Hepatocyte (in vitro differentiated cells): ENCODE measurements around the gene MRPS22. TPM values are rescaled to one million over a fixed set of nuclear protein-coding genes. Genes with fewer than 3 reads are reported as not detected.

Experiments used
- DNase-seq: peaks from one replicate; pipeline ENCODE4 v3.0.0-alpha.2; 2016; ENCODE audit warnings: low spot score
- H2AFZ ChIP-seq: fragments of 200-600 bp; sonication (generic); 2 replicates; pipeline ENCODE4 v1.6.0; 2016; ENCODE audit warnings: antibody characterized with exemption, mild to moderate bottlenecking
- H3K27ac ChIP-seq: fragments of 200-600 bp; sonication (generic); 2 replicates; pipeline ENCODE4 v1.5.1; 2016; ENCODE audit warnings: mild to moderate bottlenecking
- H3K27me3 ChIP-seq: fragments of 200-600 bp; sonication (generic); 2 replicates; pipeline ENCODE4 v1.6.1; 2016
- H3K36me3 ChIP-seq: fragments of 200-600 bp; sonication (generic); replicated peaks from 2 replicates; pipeline ENCODE4 v1.5.1; 2016; ENCODE audit warnings: low read depth; ENCODE audit not compliant: insufficient read depth
- H3K4me1 ChIP-seq: fragments of 200-600 bp; sonication (generic); 2 replicates; pipeline ENCODE4 v1.5.1; 2016; ENCODE audit warnings: mild to moderate bottlenecking, moderate library complexity; ENCODE audit not compliant: insufficient read depth
- H3K4me2 ChIP-seq: fragments of 200-600 bp; sonication (generic); 2 replicates; pipeline ENCODE4 v1.6.0; 2016
- H3K4me3 ChIP-seq: fragments of 200-600 bp; sonication (generic); 2 replicates; pipeline ENCODE4 v1.5.1; 2016; ENCODE audit warnings: mild to moderate bottlenecking
- H3K79me2 ChIP-seq: fragments of 200-600 bp; sonication (generic); 2 replicates; pipeline ENCODE4 v1.6.0; 2017; ENCODE audit warnings: mild to moderate bottlenecking
- H3K9me2 ChIP-seq: fragments of 200-600 bp; sonication (generic); replicated peaks from 2 replicates; pipeline ENCODE4 v1.6.0; 2017; ENCODE audit warnings: mild to moderate bottlenecking; ENCODE audit not compliant: insufficient read depth
- H3K9me3 ChIP-seq: fragments of 200-600 bp; sonication (generic); 2 replicates; pipeline ENCODE4 v1.5.1; 2016; ENCODE audit warnings: low read depth, mild to moderate bottlenecking
- H4K20me1 ChIP-seq: fragments of 200-600 bp; sonication (generic); 2 replicates; pipeline ENCODE4 v1.6.0; 2016; ENCODE audit warnings: mild to moderate bottlenecking; ENCODE audit not compliant: insufficient read depth, poor library complexity, severe bottlenecking
- EZH2 ChIP-seq: fragments of 200-600 bp; sonication (generic); IDR thresholded peaks from 2 replicates; pipeline ENCODE4 v1.6.1; 2016; ENCODE audit warnings: antibody characterized with exemption, mild to moderate bottlenecking, borderline replicate concordance
- EZH2phosphoT487 ChIP-seq: fragments of 200-600 bp; sonication (generic); IDR thresholded peaks from one replicate; pipeline ENCODE4 v1.6.1; 2018; ENCODE audit warnings: antibody characterized with exemption, mild to moderate bottlenecking, low read depth, moderate library complexity; ENCODE audit not compliant: unreplicated experiment, severe bottlenecking
- WGBS: methylation state at CpG from one replicate; pipeline ENCODE4 v1.1.6; 2016; ENCODE audit warnings: low lambda C conversion rate; ENCODE audit errors: missing lambda C conversion rate; 5-methylcytosine and 5-hydroxymethylcytosine counted together
- polyA plus RNA-seq: library from polyadenylated mRNA; unstranded; fragments of >200 nt; fragmentation: Nextera tagmentation; extraction: Ambion mirVana; gene quantifications from 2 replicates; pipeline ENCODE4 v1.2.1, GENCODE V29; 2016
- total RNA-seq: library from RNA; depleted of rRNA; stranded (reverse); fragments of >200 nt; gene quantifications from 2 replicates; pipeline ENCODE4 v1.2.3, GENCODE V29; 2014
- TF ChIP-seq, protein P1 (sequence below): fragments of 200-600 bp; sonication (generic); IDR thresholded peaks from 2 replicates; pipeline ENCODE4 v1.5.1; 2016; ENCODE audit warnings: antibody characterized with exemption, mild to moderate bottlenecking; ENCODE audit not compliant: poor library complexity

MRPS22 gene
- total and polyA plus RNA-seq, 2 experiments from 2014 or later: 55.1 to 75.7 TPM

GRCh38 chr3:139353920-139354556 is 10.2 kb downstream of the MRPS22 start:
- H3K27ac ChIP-seq: no peak overlapping the region
- H3K4me2 ChIP-seq: no peak overlapping the region
- peak; percentile 77 for DNase-seq
- TF ChIP-seq EZH2: no peak
- TF ChIP-seq, protein P1, sequence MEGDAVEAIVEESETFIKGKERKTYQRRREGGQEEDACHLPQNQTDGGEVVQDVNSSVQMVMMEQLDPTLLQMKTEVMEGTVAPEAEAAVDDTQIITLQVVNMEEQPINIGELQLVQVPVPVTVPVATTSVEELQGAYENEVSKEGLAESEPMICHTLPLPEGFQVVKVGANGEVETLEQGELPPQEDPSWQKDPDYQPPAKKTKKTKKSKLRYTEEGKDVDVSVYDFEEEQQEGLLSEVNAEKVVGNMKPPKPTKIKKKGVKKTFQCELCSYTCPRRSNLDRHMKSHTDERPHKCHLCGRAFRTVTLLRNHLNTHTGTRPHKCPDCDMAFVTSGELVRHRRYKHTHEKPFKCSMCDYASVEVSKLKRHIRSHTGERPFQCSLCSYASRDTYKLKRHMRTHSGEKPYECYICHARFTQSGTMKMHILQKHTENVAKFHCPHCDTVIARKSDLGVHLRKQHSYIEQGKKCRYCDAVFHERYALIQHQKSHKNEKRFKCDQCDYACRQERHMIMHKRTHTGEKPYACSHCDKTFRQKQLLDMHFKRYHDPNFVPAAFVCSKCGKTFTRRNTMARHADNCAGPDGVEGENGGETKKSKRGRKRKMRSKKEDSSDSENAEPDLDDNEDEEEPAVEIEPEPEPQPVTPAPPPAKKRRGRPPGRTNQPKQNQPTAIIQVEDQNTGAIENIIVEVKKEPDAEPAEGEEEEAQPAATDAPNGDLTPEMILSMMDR: peak; percentile 69
- TF ChIP-seq EZH2phosphoT487: no peak
- no peaks in the 10 kb centered on the region for H4K20me1 ChIP-seq
- no peaks in the 10 kb centered on the region for H3K36me3 ChIP-seq
- WGBS: 72% methylated on average over 3 of the region's 3 CpGs
- H3K4me1 ChIP-seq: no peaks in the 10 kb centered on the region
- H3K79me2 ChIP-seq: peaks cover 2% of the 10 kb centered on the region
- no peaks in the 10 kb centered on the region for H3K27me3 ChIP-seq
- H2AFZ ChIP-seq: no peak overlapping the region
- no peak overlapping the region for H3K4me3 ChIP-seq
- H3K9me2 ChIP-seq: no peaks in the 10 kb centered on the region
- H3K9me3 ChIP-seq: no peaks in the 10 kb centered on the region

DNA sequence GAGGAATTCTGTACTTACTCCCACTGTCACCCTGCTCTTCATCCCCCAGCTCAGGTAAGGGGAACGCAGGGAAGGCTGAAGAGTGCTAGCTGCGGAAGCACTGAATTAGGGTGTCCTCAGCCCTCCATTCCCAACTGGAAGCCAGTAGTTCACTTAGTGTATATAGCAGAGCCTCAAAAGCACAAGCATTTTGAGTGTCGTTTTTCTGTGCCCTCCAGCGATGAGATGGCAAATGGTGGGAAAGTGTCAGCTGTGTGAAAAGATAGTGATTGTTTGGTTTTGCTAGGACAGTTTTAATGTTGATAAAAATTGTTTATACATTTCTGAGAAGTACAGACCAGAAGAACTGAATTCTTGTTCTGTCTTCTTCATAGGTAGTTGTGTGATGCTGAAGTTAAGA is 10.8 kb downstream of the MRPS22 start:
- no peak overlapping the region for H3K4me3 ChIP-seq
- no peaks in the 10 kb centered on the region for H4K20me1 ChIP-seq
- peaks cover under 1% of the 10 kb centered on the region for H3K36me3 ChIP-seq
- H2AFZ ChIP-seq: no peak overlapping the region
- H3K27me3 ChIP-seq: no peaks in the 10 kb centered on the region
- H3K9me2 ChIP-seq: no peaks in the 10 kb centered on the region
- H3K9me3 ChIP-seq: no peaks in the 10 kb centered on the region
- H3K4me2 ChIP-seq: no peak overlapping the region
- H3K27ac ChIP-seq: no peak overlapping the region
- WGBS: 93% methylated on average over 4 of the region's 4 CpGs
- no peak for DNase-seq
- peaks cover 2% of the 10 kb centered on the region for H3K79me2 ChIP-seq
- no peak for TF ChIP-seq EZH2
- TF ChIP-seq, protein P1: no peak
- no peak for TF ChIP-seq EZH2phosphoT487
- no peaks in the 10 kb centered on the region for H3K4me1 ChIP-seq

DNA sequence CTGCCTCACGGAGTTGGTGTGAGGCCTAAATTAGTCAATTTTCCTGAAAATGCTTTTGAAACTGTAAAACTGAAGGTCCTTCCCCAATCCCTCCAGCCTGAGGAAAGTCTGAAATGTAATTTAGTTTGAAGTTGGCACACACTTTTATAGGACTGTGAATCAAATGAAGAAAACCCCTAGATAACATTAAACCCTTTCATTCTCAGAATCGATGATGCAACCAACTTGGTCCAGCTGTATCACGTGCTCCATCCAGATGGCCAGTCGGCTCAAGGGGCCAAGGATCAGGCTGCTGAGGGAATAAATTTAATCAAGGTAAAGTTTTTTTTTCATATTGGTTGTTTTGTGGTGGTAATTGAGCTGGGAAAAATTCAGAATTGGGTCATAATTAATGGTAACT is 11.7 kb downstream of the MRPS22 start:
- H3K9me2 ChIP-seq: no peaks in the 10 kb centered on the region

More for the DNA sequence above, 11.7 kb downstream of the MRPS22 start:
- Histone ChIP-seq H3K4me1 (no peaks in the 10 kb centered on the region), H4K20me1 (no peaks in the 10 kb centered on the region), H2AFZ (no peak overlapping the region), H3K27me3 (no peaks in the 10 kb centered on the region), H3K4me2 (no peak overlapping the region), H3K36me3 (peaks cover 5% of the 10 kb centered on the region), H3K4me3 (no peak overlapping the region), H3K9me3 (no peaks in the 10 kb centered on the region), H3K27ac (peak overlapping the region; percentile 14), H3K79me2 (peaks cover 2% of the 10 kb centered on the region)
- no peak for DNase-seq
- WGBS: 89% methylated on average over 4 of the region's 4 CpGs
- TF ChIP-seq EZH2: no peak
- no peak for TF ChIP-seq EZH2phosphoT487
- TF ChIP-seq, protein P1: no peak
